ENCODE data around the gene PTRH1. TPM values are rescaled to one million over a fixed set of nuclear protein-coding genes. Genes with fewer than 3 reads are reported as not detected.

PTRH1 gene
- total RNA-seq, 1 experiment from 2014 or later: 16.9 TPM

DNA sequence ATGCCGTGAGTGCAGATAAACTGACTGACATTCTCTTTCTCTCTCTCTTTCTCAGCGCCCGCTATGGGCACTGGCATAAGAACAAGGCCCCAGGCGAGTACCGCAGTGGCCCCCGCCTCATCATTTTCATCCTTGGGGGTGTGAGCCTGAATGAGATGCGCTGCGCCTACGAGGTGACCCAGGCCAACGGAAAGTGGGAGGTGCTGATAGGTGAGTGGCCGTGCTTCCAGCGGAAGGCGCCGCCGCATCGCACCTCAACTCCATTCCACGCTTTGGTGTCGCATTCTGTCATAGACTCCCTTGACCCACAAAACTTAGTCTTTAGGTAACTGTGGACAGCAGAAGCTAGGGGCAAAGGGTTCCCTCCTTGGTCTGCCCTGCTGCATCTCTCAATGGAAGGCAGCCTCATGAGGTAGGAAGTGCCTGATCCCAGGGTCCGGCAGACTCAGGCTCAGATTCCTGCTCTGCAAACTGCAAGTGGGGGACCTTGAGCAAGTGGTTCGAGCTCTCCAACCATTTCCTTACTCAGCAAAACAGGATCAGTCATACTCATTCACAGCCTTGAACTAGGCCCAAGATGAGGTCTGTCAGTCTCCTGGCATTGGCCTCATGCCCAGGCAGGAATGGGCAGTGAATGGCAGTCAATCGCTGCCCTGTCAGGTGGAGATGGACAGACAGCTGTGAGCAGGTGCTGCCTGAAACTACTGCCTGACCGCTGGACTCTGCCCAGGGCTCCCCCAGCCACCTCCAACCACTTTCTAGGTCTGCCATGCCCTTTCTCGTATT, 32.9 kb downstream of the PTRH1 start (continued):
- TF ChIP-seq, protein P1, sequence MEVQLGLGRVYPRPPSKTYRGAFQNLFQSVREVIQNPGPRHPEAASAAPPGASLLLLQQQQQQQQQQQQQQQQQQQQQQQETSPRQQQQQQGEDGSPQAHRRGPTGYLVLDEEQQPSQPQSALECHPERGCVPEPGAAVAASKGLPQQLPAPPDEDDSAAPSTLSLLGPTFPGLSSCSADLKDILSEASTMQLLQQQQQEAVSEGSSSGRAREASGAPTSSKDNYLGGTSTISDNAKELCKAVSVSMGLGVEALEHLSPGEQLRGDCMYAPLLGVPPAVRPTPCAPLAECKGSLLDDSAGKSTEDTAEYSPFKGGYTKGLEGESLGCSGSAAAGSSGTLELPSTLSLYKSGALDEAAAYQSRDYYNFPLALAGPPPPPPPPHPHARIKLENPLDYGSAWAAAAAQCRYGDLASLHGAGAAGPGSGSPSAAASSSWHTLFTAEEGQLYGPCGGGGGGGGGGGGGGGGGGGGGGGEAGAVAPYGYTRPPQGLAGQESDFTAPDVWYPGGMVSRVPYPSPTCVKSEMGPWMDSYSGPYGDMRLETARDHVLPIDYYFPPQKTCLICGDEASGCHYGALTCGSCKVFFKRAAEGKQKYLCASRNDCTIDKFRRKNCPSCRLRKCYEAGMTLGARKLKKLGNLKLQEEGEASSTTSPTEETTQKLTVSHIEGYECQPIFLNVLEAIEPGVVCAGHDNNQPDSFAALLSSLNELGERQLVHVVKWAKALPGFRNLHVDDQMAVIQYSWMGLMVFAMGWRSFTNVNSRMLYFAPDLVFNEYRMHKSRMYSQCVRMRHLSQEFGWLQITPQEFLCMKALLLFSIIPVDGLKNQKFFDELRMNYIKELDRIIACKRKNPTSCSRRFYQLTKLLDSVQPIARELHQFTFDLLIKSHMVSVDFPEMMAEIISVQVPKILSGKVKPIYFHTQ (CRISPR knock-in tag; IDR thresholded peaks at IDR 0.05): no peak
- TF ChIP-seq ELF4 (CRISPR knock-in tag; IDR thresholded peaks at IDR 0.05; ENCODE audit: low read depth) (no peak), TP53 (CRISPR knock-in tag; IDR thresholded peaks at IDR 0.05) (no peak)
- TF ChIP-seq, protein P2, sequence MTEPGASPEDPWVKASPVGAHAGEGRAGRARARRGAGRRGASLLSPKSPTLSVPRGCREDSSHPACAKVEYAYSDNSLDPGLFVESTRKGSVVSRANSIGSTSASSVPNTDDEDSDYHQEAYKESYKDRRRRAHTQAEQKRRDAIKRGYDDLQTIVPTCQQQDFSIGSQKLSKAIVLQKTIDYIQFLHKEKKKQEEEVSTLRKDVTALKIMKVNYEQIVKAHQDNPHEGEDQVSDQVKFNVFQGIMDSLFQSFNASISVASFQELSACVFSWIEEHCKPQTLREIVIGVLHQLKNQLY (CRISPR knock-in tag; IDR thresholded peaks at IDR 0.05): no peak

DNA sequence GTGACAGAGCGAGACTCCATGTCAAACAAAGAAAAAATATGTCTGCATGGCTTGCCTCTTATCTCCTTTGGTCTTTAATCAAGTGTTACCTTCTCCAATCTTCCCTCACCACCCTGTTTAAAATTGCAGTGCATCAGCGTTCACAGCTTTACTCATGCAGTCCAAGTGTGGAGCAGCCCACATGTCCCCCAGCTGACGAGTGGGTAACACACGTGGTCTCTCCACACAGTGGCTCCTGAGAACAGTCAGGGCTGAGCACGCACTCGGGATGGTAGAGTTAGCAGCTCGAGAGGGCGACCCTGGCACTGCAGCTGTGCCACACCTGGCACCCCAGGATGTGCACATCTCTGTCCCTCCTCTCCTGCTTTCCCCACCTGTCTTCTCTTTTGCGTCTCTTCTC, 34.6 kb downstream of the PTRH1 start:
- TF ChIP-seq, protein P3, sequence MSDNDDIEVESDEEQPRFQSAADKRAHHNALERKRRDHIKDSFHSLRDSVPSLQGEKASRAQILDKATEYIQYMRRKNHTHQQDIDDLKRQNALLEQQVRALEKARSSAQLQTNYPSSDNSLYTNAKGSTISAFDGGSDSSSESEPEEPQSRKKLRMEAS (CRISPR knock-in tag; IDR thresholded peaks at IDR 0.05): no peak
- TF ChIP-seq CREB1 (CRISPR knock-in tag; IDR thresholded peaks at IDR 0.05): no peak
- ATAC-seq (no peak), DNase-seq (ENCODE audit: low spot score) (no peak)
- POLR2A ChIA-PET: no interaction called here
- CTCF ChIA-PET: no interaction called here
- Mint-ChIP-seq H3K4me3 (no peak overlapping the region), H3K4me1 (no peaks in the 10 kb centered on the region), H3K27ac (no peak overlapping the region), H3K36me3 (peaks cover 27% of the 10 kb centered on the region; the same call in 1 of the 2 replicates), H3K9me3 (no peaks in the 10 kb centered on the region), H3K27me3 (ENCODE audit: low read depth) (no peaks in the 10 kb centered on the region)

DNA sequence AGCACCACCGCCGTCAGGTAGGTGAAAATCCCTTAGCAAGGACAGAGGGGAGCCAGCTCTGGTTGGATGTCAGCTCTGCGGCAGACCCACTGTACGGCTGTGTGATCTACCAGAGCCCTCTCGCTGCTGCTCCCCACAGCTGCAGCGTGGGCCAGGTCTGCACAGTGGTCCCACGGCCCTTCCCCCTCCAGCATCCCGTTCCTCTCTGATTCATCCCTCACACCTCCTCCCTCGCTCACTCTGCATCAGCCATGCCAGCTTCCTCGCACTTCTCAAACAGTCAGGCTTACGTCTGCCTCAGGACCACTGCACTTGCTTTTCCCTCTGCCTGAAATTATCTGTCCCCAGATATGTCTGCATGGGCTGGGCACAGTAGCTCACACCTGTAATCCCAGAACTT, 35.2 kb downstream of the PTRH1 start:
- DNase-seq (ENCODE audit: low spot score): no peak
- no peak for TF ChIP-seq ESRRA (CRISPR knock-in tag; IDR thresholded peaks at IDR 0.05; ENCODE audit: borderline replicate concordance)
- TF ChIP-seq, protein P4, sequence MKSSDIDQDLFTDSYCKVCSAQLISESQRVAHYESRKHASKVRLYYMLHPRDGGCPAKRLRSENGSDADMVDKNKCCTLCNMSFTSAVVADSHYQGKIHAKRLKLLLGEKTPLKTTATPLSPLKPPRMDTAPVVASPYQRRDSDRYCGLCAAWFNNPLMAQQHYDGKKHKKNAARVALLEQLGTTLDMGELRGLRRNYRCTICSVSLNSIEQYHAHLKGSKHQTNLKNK (CRISPR knock-in tag; IDR thresholded peaks at IDR 0.05): no peak
- Mint-ChIP-seq H3K9me3 (no peaks in the 10 kb centered on the region), H3K36me3 (peaks cover 27% of the 10 kb centered on the region; the same call in 1 of the 2 replicates), H3K4me3 (no peak overlapping the region), H3K4me1 (no peaks in the 10 kb centered on the region), H3K27me3 (ENCODE audit: low read depth) (no peaks in the 10 kb centered on the region), H3K27ac (peak overlapping the region; percentile 6; the same call in 1 of the 2 replicates)
- ChIA-PET CTCF (interaction anchor here (1.0 kb wide), 1 partner anchor 55 kb away, joined by 3 read pairs; the partner anchor contains the start of gene TOR2A), POLR2A (no interaction called here)
- no peak for ATAC-seq

DNA sequence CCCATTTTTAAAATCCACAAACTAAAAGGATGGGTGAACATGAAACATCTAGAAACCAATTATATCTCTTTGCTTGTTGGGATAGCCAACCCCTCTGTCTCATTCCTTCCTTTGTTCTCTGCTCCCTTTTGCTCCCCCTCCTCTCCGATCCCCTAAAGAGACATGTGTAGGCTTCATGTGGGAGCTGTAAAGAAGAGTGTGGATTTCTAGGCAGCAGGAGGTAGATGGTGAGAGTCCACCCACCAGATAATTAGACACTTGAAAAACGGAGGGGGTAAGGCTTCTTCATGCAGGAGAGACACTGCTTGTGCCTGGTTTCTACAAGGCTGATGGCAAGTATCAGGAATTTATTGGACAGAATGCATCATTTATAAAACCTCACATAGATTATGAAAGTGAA, 36.0 kb downstream of the PTRH1 start:
- no peaks in the 10 kb centered on the region for H3K27me3 Mint-ChIP-seq (ENCODE audit: low read depth)

More for the DNA sequence above, 36.0 kb downstream of the PTRH1 start:
- DNase-seq (ENCODE audit: low spot score): no peak
- no peak for ATAC-seq
- ChIA-PET POLR2A (no interaction called here), CTCF (interaction anchor here (0.5 to 1.0 kb wide), 2 partner anchors 55 to 219 kb away, joined by 3 to 4 read pairs; partner anchors contain the start of gene TOR2A)
- Mint-ChIP-seq H3K4me1 (no peaks in the 10 kb centered on the region), H3K4me3 (no peak overlapping the region), H3K27ac (no peak overlapping the region), H3K9me3 (no peaks in the 10 kb centered on the region), H3K36me3 (peaks cover 27% of the 10 kb centered on the region; the same call in 1 of the 2 replicates)
- TF ChIP-seq, protein P5, sequence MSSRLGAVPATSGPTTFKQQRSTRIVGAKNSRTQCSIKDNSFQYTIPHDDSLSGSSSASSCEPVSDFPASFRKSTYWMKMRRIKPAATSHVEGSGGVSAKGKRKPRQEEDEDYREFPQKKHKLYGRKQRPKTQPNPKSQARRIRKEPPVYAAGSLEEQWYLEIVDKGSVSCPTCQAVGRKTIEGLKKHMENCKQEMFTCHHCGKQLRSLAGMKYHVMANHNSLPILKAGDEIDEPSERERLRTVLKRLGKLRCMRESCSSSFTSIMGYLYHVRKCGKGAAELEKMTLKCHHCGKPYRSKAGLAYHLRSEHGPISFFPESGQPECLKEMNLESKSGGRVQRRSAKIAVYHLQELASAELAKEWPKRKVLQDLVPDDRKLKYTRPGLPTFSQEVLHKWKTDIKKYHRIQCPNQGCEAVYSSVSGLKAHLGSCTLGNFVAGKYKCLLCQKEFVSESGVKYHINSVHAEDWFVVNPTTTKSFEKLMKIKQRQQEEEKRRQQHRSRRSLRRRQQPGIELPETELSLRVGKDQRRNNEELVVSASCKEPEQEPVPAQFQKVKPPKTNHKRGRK (CRISPR knock-in tag; IDR thresholded peaks at IDR 0.05; ENCODE audit: borderline replicate concordance): no peak
- TF ChIP-seq ZNF138 (CRISPR knock-in tag; conservative IDR thresholded peaks at IDR 0.05): no peak
- TF ChIP-seq, protein P3 (CRISPR knock-in tag; IDR thresholded peaks at IDR 0.05): no peak
- no peak for TF ChIP-seq ZNF263 (CRISPR knock-in tag; IDR thresholded peaks at IDR 0.05; ENCODE audit: low read depth)
- TF ChIP-seq, protein P6, sequence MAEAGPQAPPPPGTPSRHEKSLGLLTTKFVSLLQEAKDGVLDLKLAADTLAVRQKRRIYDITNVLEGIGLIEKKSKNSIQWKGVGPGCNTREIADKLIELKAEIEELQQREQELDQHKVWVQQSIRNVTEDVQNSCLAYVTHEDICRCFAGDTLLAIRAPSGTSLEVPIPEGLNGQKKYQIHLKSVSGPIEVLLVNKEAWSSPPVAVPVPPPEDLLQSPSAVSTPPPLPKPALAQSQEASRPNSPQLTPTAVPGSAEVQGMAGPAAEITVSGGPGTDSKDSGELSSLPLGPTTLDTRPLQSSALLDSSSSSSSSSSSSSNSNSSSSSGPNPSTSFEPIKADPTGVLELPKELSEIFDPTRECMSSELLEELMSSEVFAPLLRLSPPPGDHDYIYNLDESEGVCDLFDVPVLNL (CRISPR knock-in tag; IDR thresholded peaks at IDR 0.05; ENCODE audit: borderline replicate concordance, low read depth): no peak
- TF ChIP-seq, protein P7, sequence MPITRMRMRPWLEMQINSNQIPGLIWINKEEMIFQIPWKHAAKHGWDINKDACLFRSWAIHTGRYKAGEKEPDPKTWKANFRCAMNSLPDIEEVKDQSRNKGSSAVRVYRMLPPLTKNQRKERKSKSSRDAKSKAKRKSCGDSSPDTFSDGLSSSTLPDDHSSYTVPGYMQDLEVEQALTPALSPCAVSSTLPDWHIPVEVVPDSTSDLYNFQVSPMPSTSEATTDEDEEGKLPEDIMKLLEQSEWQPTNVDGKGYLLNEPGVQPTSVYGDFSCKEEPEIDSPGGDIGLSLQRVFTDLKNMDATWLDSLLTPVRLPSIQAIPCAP (CRISPR knock-in tag; IDR thresholded peaks at IDR 0.05): no peak
- no peak for TF ChIP-seq GRHL2 (CRISPR knock-in tag; IDR thresholded peaks at IDR 0.05; ENCODE audit: insufficient replicate concordance, severe bottlenecking)

Measured in WTC11 (cell line).